HUES6 (cell line): ENCODE data around the gene NFYC.

Experiments
- H3K27ac ChIP-seq: 2 replicates; pipeline ENCODE4 v1.7.0; 2013; ENCODE audit warnings: low read depth, mild to moderate bottlenecking, low read length, inconsistent platforms
- H3K27me3 ChIP-seq: 2 replicates; pipeline ENCODE4 v1.6.1; 2013; ENCODE audit warnings: low read length; ENCODE audit not compliant: control insufficient read depth, insufficient read depth
- H3K36me3 ChIP-seq: 2 replicates; pipeline ENCODE4 v1.6.1; 2013; ENCODE audit warnings: low read length; ENCODE audit not compliant: control insufficient read depth, insufficient read depth
- H3K4me1 ChIP-seq: 2 replicates; pipeline ENCODE4 v1.6.1; 2013; ENCODE audit warnings: low read length; ENCODE audit not compliant: control insufficient read depth, insufficient read depth
- H3K4me3 ChIP-seq: 2 replicates; pipeline ENCODE4 v1.5.1; 2013; ENCODE audit warnings: low read depth, low read length
- H3K9ac ChIP-seq: one replicate; pipeline ENCODE4 v1.6.1; 2013; ENCODE audit warnings: mild to moderate bottlenecking, low read length
- H3K9me3 ChIP-seq: 2 replicates; pipeline ENCODE4 v1.6.1; 2013; ENCODE audit warnings: low read depth, low read length; ENCODE audit not compliant: control insufficient read depth, insufficient read depth

The NFYC gene

DNA sequence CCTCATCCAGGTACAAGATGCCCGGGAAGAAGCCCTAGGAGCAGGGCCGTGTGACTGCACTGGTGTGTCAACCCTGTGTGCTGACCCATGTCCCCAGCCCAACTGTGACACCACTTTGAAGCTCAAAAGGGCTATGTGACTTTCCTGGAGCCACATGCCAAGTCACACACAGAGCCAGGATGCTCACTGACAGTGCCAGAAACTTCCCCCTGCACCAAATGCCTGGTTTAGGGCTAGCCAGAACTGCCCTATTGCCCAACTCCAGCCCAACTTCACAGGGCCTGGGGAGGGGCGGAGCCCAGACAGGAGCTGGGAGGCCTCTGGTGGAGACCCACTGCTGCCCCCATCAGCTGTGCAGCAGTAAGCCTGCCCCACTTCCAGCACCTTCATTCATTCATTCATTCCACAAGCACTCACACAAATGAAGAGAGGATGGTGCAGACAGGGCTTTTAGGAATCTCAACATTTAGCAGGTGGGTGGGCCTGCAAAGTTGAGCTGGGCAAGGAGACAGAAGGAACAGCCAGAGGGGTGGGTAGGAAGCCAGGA, 128.8 kb downstream of the NFYC start:
- no peak overlapping the region for H3K4me3 ChIP-seq
- H3K9ac ChIP-seq = no peak overlapping the region
- peaks cover 15% of the 10 kb centered on the region for H3K4me1 ChIP-seq
- no peaks in the 10 kb centered on the region for H3K36me3 ChIP-seq
- no peak overlapping the region for H3K27ac ChIP-seq
- no peaks in the 10 kb centered on the region for H3K9me3 ChIP-seq
- peaks cover 26% of the 10 kb centered on the region for H3K27me3 ChIP-seq
